ENCODE results near the gene EFNA5. TPM values are rescaled to one million over a fixed set of nuclear protein-coding genes. Genes with fewer than 3 reads are reported as not detected.

Gene EFNA5
- total RNA-seq, 1 experiment from 2014 or later = 1.5 TPM

DNA sequence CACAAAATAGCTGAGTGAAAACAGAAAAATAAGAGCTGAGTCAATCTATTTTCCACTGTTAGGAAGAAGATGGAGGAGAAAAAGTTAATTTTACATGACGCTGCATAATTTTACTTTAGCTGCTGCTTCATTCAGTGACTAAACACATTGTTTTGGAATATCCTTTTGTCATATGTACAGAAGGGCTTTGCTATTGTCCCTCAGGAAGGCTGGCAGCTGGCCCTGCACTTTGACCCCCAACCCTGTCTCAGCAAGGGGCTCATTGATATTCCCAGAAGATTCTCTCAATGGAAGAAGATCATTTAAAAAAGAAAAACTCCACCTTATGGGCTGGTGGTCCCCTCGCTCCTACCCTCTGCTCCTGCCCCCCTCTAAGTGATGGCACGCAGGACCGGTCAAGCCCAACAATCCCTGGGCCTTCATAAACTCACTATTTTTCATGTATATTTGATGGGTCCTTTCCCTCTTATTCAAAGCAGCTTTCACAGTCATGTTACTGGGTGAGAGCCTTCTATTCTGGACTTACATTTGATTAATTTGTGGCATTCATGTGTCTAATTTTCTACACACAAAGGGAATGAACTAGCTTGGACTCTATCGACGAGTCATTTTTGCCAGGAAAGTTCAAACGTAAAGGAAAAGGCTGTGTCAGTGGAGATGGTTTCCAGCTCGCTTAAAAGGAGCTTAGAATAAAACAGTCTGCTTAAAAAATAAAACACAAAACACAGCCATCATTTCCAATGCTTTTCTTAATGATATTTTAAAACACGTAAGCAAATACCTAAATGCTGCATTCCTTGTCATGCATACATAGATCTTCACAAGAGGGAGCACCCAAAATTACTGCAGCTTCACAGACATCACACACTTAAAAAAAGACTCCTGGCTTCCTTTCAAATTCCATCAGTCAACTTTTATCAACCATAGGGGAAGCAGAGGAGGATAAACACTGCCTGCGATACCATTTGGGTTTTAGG is 104.7 kb downstream of the EFNA5 start:
- Mint-ChIP-seq H3K27ac (ENCODE audit: unreplicated experiment) (no peak overlapping the region), H3K9me3 (ENCODE audit: unreplicated experiment) (no peaks in the 10 kb centered on the region), H3K4me1 (ENCODE audit: low read depth, unreplicated experiment) (no peaks in the 10 kb centered on the region), H3K27me3 (ENCODE audit: insufficient read depth, unreplicated experiment) (peaks cover 6% of the 10 kb centered on the region), H3K36me3 (ENCODE audit: insufficient read depth, unreplicated experiment) (no peaks in the 10 kb centered on the region), H3K4me3 (ENCODE audit: unreplicated experiment) (no peak overlapping the region)
- CTCF ChIA-PET = no interaction called here
- POLR2A ChIA-PET = no interaction called here
- Histone ChIP-seq H3K9me3 (no peaks in the 10 kb centered on the region), H3K4me1 (no peaks in the 10 kb centered on the region), H3K4me3 (ENCODE audit: low read depth, low read length) (no peak overlapping the region), H3K27me3 (replicated peaks; ENCODE audit: control insufficient read depth, insufficient read depth, low read length) (no peaks in the 10 kb centered on the region), H3K36me3 (ENCODE audit: control insufficient read depth, insufficient read depth, low read length) (no peaks in the 10 kb centered on the region)
- no peak for DNase-seq
- TF ChIP-seq, protein P1, sequence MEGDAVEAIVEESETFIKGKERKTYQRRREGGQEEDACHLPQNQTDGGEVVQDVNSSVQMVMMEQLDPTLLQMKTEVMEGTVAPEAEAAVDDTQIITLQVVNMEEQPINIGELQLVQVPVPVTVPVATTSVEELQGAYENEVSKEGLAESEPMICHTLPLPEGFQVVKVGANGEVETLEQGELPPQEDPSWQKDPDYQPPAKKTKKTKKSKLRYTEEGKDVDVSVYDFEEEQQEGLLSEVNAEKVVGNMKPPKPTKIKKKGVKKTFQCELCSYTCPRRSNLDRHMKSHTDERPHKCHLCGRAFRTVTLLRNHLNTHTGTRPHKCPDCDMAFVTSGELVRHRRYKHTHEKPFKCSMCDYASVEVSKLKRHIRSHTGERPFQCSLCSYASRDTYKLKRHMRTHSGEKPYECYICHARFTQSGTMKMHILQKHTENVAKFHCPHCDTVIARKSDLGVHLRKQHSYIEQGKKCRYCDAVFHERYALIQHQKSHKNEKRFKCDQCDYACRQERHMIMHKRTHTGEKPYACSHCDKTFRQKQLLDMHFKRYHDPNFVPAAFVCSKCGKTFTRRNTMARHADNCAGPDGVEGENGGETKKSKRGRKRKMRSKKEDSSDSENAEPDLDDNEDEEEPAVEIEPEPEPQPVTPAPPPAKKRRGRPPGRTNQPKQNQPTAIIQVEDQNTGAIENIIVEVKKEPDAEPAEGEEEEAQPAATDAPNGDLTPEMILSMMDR (IDR thresholded peaks at IDR 0.05; ENCODE audit: insufficient read depth in 1 of 2, low read depth in 1 of 2, low read length in 1 of 2, severe bottlenecking in 1 of 2, unreplicated experiment in 1 of 2) = no peak
- intact Hi-C loops (cut with micrococcal nuclease; ENCODE audit: unreplicated experiment) = no loop called here
- no TSS peak for BruUV-seq (replicated peaks)

- H3K4me1 ChIP-seq = no peaks in the 10 kb centered on the region
- no peaks in the 10 kb centered on the region for H3K9me3 Mint-ChIP-seq (ENCODE audit: unreplicated experiment)
- POLR2A ChIA-PET = no interaction called here
- H3K4me3 ChIP-seq (ENCODE audit: low read depth, low read length) = no peak overlapping the region
- H3K4me3 Mint-ChIP-seq (ENCODE audit: unreplicated experiment) = no peak overlapping the region
- peaks cover 6% of the 10 kb centered on the region for H3K27me3 Mint-ChIP-seq (ENCODE audit: insufficient read depth, unreplicated experiment)
- no peak overlapping the region for H3K27ac Mint-ChIP-seq (ENCODE audit: unreplicated experiment)
- DNase-seq = no peak
- H3K36me3 Mint-ChIP-seq (ENCODE audit: insufficient read depth, unreplicated experiment) = no peaks in the 10 kb centered on the region
- H3K27me3 ChIP-seq (replicated peaks; ENCODE audit: control insufficient read depth, insufficient read depth, low read length) = no peaks in the 10 kb centered on the region
- H3K9me3 ChIP-seq = no peaks in the 10 kb centered on the region
- TF ChIP-seq, protein P1 (IDR thresholded peaks at IDR 0.05; ENCODE audit: insufficient read depth in 1 of 2, low read depth in 1 of 2, low read length in 1 of 2, severe bottlenecking in 1 of 2, unreplicated experiment in 1 of 2) = no peak
- CTCF ChIA-PET = no interaction called here
- H3K36me3 ChIP-seq (ENCODE audit: control insufficient read depth, insufficient read depth, low read length) = no peaks in the 10 kb centered on the region
- no TSS peak for BruUV-seq (replicated peaks)
- no peaks in the 10 kb centered on the region for H3K4me1 Mint-ChIP-seq (ENCODE audit: low read depth, unreplicated experiment)
- intact Hi-C loops (cut with micrococcal nuclease; ENCODE audit: unreplicated experiment) = no loop called here
Observed at GRCh38 chr5:107564931-107565372, 105.8 kb downstream of the EFNA5 start.

- BruUV-seq (replicated peaks) = no TSS peak
- no peak overlapping the region for H3K4me3 ChIP-seq (ENCODE audit: low read depth, low read length)
- intact Hi-C loops (cut with micrococcal nuclease; ENCODE audit: unreplicated experiment) = no loop called here
- TF ChIP-seq, protein P1 (IDR thresholded peaks at IDR 0.05; ENCODE audit: insufficient read depth in 1 of 2, low read depth in 1 of 2, low read length in 1 of 2, severe bottlenecking in 1 of 2, unreplicated experiment in 1 of 2) = no peak
- no peaks in the 10 kb centered on the region for H3K9me3 ChIP-seq
- Mint-ChIP-seq H3K4me3 (ENCODE audit: unreplicated experiment) (no peak overlapping the region), H3K27ac (ENCODE audit: unreplicated experiment) (no peak overlapping the region), H3K27me3 (ENCODE audit: insufficient read depth, unreplicated experiment) (peaks cover 6% of the 10 kb centered on the region), H3K9me3 (ENCODE audit: unreplicated experiment) (no peaks in the 10 kb centered on the region), H3K4me1 (ENCODE audit: low read depth, unreplicated experiment) (no peaks in the 10 kb centered on the region), H3K36me3 (ENCODE audit: insufficient read depth, unreplicated experiment) (no peaks in the 10 kb centered on the region)
- no peak for DNase-seq
- ChIA-PET POLR2A (no interaction called here), CTCF (interaction anchor here (2.7 kb wide), 1 partner anchor 8 kb away, joined by 11 read pairs; no protein-coding TSS in a partner anchor)
- no peaks in the 10 kb centered on the region for H3K4me1 ChIP-seq
- H3K36me3 ChIP-seq (ENCODE audit: control insufficient read depth, insufficient read depth, low read length) = no peaks in the 10 kb centered on the region
- H3K27me3 ChIP-seq (replicated peaks; ENCODE audit: control insufficient read depth, insufficient read depth, low read length) = no peaks in the 10 kb centered on the region
Observed at GRCh38 chr5:107563959-107564544, 106.7 kb downstream of the EFNA5 start.
